HCEC 1CT (cell line): ENCODE results near the gene SPTBN5.
A peak's percentile ranks its signal among the peaks of the same experiment; 100 is the strongest.

Experiments used
- DNase-seq: peaks from one replicate; pipeline ENCODE4 v3.0.0-alpha.2; 2017

The SPTBN5 gene

GRCh38 chr15:41900526-41901380 is 6.9 kb upstream of the SPTBN5 start:
- DNase-seq, result no peak

GRCh38 chr15:41899854-41900442 is 6.1 kb upstream of the SPTBN5 start:
- DNase-seq, result no peak

GRCh38 chr15:41897363-41897799 is 3.5 kb upstream of the SPTBN5 start:
- no peak for DNase-seq

GRCh38 chr15:41896566-41896965 is 2.7 kb upstream of the SPTBN5 start:
- no peak for DNase-seq

GRCh38 chr15:41895957-41896356 is 2.1 kb upstream of the SPTBN5 start:
- DNase-seq, result no peak

GRCh38 chr15:41895491-41895890 is 1.6 kb upstream of the SPTBN5 start:
- no peak for DNase-seq

- DNase-seq, result peak; percentile 39
Measured at GRCh38 chr15:41894791-41895463, 1.1 kb upstream of the SPTBN5 start.

GRCh38 chr15:41894251-41894790 is 468 bp upstream of the SPTBN5 start:
- DNase-seq, result no peak

- no peak for DNase-seq
Measured at GRCh38 chr15:41892621-41893421, 1.0 kb downstream of the SPTBN5 start.

GRCh38 chr15:41891946-41892345 is 1.9 kb downstream of the SPTBN5 start:
- DNase-seq, result no peak

- DNase-seq, result no peak
Measured at GRCh38 chr15:41891226-41891625, 2.6 kb downstream of the SPTBN5 start.

- DNase-seq, result no peak
Measured at GRCh38 chr15:41890050-41890690, 3.7 kb downstream of the SPTBN5 start.

GRCh38 chr15:41888662-41889253 is 5.1 kb downstream of the SPTBN5 start:
- DNase-seq, result no peak

- no peak for DNase-seq
Measured at GRCh38 chr15:41887893-41888292, 6.0 kb downstream of the SPTBN5 start.

GRCh38 chr15:41887161-41887560 is 6.7 kb downstream of the SPTBN5 start:
- DNase-seq, result no peak

- no peak for DNase-seq
Measured at GRCh38 chr15:41886741-41887140, 7.1 kb downstream of the SPTBN5 start.

GRCh38 chr15:41885841-41886240 is 8.0 kb downstream of the SPTBN5 start:
- no peak for DNase-seq

GRCh38 chr15:41885321-41885720 is 8.5 kb downstream of the SPTBN5 start:
- no peak for DNase-seq

- no peak for DNase-seq
Measured at GRCh38 chr15:41884458-41884857, 9.4 kb downstream of the SPTBN5 start.

- DNase-seq, result no peak
Measured at GRCh38 chr15:41883484-41883825, 10.4 kb downstream of the SPTBN5 start.

- no peak for DNase-seq
Measured at GRCh38 chr15:41882689-41883483, 11.0 kb downstream of the SPTBN5 start.
